OCI-LY3 (cell line): Measurements from ENCODE around the gene EFCAB11.

ENCODE experiments used
- H2AFZ ChIP-seq: fragments of 200-600, 300-600 bp; shearing (Covaris generic); 2 replicates; pipeline ENCODE4 v1.6.0; 2014; ENCODE audit warnings: antibody characterized with exemption, low read depth, low read length
- H3K27ac ChIP-seq: fragments of 200-600, 300-600 bp; sonication (generic); 2 replicates; pipeline ENCODE4 v1.5.1; 2014; ENCODE audit warnings: mild to moderate bottlenecking, low read length, moderate library complexity, mixed read lengths
- H3K27me3 ChIP-seq: fragments of 200-600, 300-600 bp; sonication (generic); 2 replicates; pipeline ENCODE4 v1.6.1; 2014; ENCODE audit warnings: low read depth, low read length, mixed read lengths
- H3K36me3 ChIP-seq: fragments of 200-600, 300-600 bp; sonication (generic); replicated peaks from 2 replicates; pipeline ENCODE3; 2014; ENCODE audit warnings: low read depth, low read length, mixed read lengths
- H3K4me1 ChIP-seq: fragments of 300-600, 200-600 bp; sonication (generic); 2 replicates; pipeline ENCODE4 v1.6.1; 2014; ENCODE audit warnings: low read length, mixed read lengths
- H3K4me2 ChIP-seq: fragments of 200-600, 300-600 bp; sonication (generic); 2 replicates; pipeline ENCODE4 v1.6.1; 2014; ENCODE audit warnings: low read length, mixed read lengths
- H3K4me3 ChIP-seq: fragments of 300-600, 200-600 bp; sonication (generic); 2 replicates; pipeline ENCODE4 v1.5.1; 2014; ENCODE audit warnings: antibody characterized with exemption, mild to moderate bottlenecking, low read length, moderate library complexity
- H3K79me2 ChIP-seq: fragments of 300-600, 200-600 bp; shearing (Covaris generic); 2 replicates; pipeline ENCODE4 v1.6.1; 2014; ENCODE audit warnings: mild to moderate bottlenecking, low read length, mixed read lengths
- H3K9ac ChIP-seq: fragments of 300-600, 200-600 bp; shearing (Covaris generic); 2 replicates; pipeline ENCODE4 v1.6.0; 2014; ENCODE audit warnings: mild to moderate bottlenecking, low read length, moderate library complexity
- H3K9me3 ChIP-seq: fragments of 200-600, 300-600 bp; shearing (Covaris generic); 2 replicates; pipeline ENCODE4 v1.6.1; 2014; ENCODE audit warnings: low read length, mixed read lengths; ENCODE audit not compliant: insufficient read depth
- H4K20me1 ChIP-seq: fragments of 200-600, 300-600 bp; sonication (generic); 2 replicates; pipeline ENCODE4 v1.6.1; 2016; ENCODE audit warnings: low read length, mixed read lengths; ENCODE audit not compliant: insufficient read depth
- EZH2phosphoT487 ChIP-seq: fragments of 200-600 bp; shearing (Covaris generic); IDR thresholded peaks from 2 replicates; pipeline ENCODE4 v1.6.1; 2018; ENCODE audit warnings: antibody characterized with exemption, mixed run types, low read depth
- TF ChIP-seq, protein P1 (sequence below): fragments of 200-600, 300-600 bp; sonication (generic); IDR thresholded peaks from 2 replicates; pipeline ENCODE4 v1.5.1; 2014; ENCODE audit warnings: antibody characterized with exemption, low read length, low read depth

The EFCAB11 gene

DNA sequence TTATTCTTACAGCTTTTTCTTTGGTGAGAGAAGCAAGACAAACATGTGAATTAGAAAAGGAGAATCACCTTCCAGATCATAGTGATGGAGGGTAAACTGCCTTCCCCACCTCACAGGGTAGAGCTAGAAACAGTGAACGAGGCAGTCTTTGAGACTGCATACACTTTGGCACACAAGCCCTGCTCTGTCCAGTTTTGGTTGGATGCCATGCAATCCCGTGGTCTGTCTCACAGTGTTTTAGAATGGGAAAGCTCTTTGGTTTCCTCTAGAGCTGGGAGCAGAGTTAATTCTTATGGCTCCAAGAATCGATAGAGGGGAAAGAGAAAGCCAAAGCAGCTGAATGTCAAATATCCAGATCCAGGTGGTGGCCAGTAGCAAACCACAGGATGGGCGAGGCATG is 23.1 kb upstream of the EFCAB11 start:
- H2AFZ ChIP-seq: no peak overlapping the region
- no peaks in the 10 kb centered on the region for H3K27me3 ChIP-seq
- no peak overlapping the region for H3K4me2 ChIP-seq
- no peaks in the 10 kb centered on the region for H3K9me3 ChIP-seq
- H4K20me1 ChIP-seq: no peaks in the 10 kb centered on the region
- H3K9ac ChIP-seq: no peak overlapping the region
- H3K36me3 ChIP-seq: peaks cover 62% of the 10 kb centered on the region
- no peak overlapping the region for H3K4me3 ChIP-seq
- H3K79me2 ChIP-seq: no peaks in the 10 kb centered on the region
- no peak overlapping the region for H3K27ac ChIP-seq
- no peak for TF ChIP-seq EZH2phosphoT487
- TF ChIP-seq, protein P1, sequence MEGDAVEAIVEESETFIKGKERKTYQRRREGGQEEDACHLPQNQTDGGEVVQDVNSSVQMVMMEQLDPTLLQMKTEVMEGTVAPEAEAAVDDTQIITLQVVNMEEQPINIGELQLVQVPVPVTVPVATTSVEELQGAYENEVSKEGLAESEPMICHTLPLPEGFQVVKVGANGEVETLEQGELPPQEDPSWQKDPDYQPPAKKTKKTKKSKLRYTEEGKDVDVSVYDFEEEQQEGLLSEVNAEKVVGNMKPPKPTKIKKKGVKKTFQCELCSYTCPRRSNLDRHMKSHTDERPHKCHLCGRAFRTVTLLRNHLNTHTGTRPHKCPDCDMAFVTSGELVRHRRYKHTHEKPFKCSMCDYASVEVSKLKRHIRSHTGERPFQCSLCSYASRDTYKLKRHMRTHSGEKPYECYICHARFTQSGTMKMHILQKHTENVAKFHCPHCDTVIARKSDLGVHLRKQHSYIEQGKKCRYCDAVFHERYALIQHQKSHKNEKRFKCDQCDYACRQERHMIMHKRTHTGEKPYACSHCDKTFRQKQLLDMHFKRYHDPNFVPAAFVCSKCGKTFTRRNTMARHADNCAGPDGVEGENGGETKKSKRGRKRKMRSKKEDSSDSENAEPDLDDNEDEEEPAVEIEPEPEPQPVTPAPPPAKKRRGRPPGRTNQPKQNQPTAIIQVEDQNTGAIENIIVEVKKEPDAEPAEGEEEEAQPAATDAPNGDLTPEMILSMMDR: no peak
- no peaks in the 10 kb centered on the region for H3K4me1 ChIP-seq

DNA sequence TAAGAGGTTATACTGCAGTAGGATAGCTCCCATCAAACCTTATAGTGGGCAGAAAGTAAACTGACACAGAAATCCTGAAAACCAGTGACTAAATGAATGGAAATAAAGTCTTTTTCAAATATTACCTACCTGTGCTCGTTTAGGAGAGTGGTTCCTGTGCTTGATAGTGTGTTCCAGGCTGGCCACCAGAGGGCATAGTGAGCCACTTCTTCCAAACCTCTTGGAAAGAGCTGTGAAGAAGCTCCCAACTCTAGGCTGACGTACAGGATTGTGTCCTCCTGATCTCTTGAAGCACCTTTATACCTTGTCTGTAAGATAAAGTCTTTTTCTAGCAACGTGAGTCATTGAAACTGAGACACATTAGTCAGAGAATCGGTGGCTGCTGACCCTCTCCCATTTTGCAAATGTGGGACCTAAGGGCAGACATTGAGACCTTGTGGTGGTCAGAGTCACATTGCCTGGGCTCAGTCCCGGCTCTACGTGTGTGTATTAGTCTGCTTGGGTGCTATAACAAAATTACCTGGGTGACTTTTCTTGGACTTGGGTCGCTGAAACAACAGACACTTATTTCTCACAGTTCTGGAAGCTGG is 18.8 kb upstream of the EFCAB11 start:
- Histone ChIP-seq H4K20me1 (no peaks in the 10 kb centered on the region), H3K9me3 (no peaks in the 10 kb centered on the region), H3K79me2 (no peaks in the 10 kb centered on the region), H3K4me3 (no peak overlapping the region), H2AFZ (no peak overlapping the region), H3K36me3 (peaks cover 60% of the 10 kb centered on the region), H3K4me1 (no peaks in the 10 kb centered on the region), H3K9ac (no peak overlapping the region), H3K27ac (no peak overlapping the region), H3K27me3 (no peaks in the 10 kb centered on the region), H3K4me2 (no peak overlapping the region)
- TF ChIP-seq EZH2phosphoT487: no peak
- TF ChIP-seq, protein P1: peak; percentile 79

DNA sequence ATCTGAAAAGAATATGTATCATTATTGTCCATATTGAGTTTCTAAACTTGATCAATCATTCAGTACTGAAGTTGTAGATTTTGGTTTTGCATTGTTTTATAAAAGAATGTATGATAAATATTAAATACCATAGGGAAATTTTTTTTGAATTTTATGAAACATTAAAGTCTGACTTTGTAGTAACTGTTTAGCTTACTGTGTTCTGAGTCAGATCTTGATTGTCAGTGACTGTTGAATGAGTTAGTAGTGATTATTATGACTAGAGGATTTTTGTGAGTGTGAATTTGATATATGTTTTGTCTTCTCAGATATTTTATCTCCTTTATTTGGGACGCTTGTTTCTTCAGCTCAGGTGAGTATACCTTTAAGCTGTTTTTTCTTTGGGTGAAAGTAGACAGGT is 11.3 kb upstream of the EFCAB11 start:
- H3K4me2 ChIP-seq: no peak overlapping the region
- peaks cover 76% of the 10 kb centered on the region for H3K36me3 ChIP-seq
- peaks cover 46% of the 10 kb centered on the region for H3K79me2 ChIP-seq
- H3K4me1 ChIP-seq: no peaks in the 10 kb centered on the region
- H3K4me3 ChIP-seq: no peak overlapping the region
- H3K27me3 ChIP-seq: no peaks in the 10 kb centered on the region
- H2AFZ ChIP-seq: no peak overlapping the region
- H3K27ac ChIP-seq: no peak overlapping the region
- H3K9me3 ChIP-seq: no peaks in the 10 kb centered on the region
- TF ChIP-seq EZH2phosphoT487: no peak
- TF ChIP-seq, protein P1: no peak
- no peak overlapping the region for H3K9ac ChIP-seq
- peaks cover 9% of the 10 kb centered on the region; the same call in 1 of the 2 replicates for H4K20me1 ChIP-seq

DNA sequence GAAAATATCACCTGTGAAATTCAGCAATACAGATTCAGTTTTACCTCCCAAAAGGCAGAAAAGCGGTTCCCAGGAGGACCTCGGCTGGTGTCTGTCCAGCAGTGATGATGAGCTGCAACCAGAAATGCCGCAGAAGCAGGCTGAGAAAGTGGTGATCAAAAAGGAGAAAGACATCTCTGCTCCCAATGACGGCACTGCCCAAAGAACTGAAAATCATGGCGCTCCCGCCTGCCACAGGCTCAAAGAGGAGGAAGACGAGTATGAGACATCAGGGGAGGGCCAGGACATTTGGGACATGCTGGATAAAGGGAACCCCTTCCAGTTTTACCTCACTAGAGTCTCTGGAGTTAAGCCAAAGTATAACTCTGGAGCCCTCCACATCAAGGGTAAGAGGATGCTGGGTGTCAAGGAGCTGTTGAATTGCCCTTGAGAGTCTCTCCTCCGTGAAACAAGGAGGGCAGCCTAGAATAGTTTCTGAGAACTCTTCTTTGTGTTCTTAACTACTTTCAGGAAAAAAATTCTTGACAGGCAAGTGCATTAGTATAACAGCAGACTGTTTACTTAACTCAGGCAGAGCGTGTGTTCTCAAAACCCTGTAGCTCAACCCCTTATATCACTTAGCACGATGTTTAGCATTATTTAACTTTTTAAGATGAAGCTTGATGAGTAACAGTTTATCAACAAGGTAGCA is 8.9 kb upstream of the EFCAB11 start:
- no peak overlapping the region for H2AFZ ChIP-seq
- H3K36me3 ChIP-seq: peaks cover 80% of the 10 kb centered on the region
- H3K27me3 ChIP-seq: no peaks in the 10 kb centered on the region
- no peak overlapping the region for H3K27ac ChIP-seq
- no peaks in the 10 kb centered on the region for H3K4me1 ChIP-seq
- TF ChIP-seq, protein P1: no peak
- TF ChIP-seq EZH2phosphoT487: no peak
- no peak overlapping the region for H3K4me3 ChIP-seq
- H3K4me2 ChIP-seq: no peak overlapping the region
- peaks cover 70% of the 10 kb centered on the region for H3K79me2 ChIP-seq
- H4K20me1 ChIP-seq: peaks cover 15% of the 10 kb centered on the region; the same call in 1 of the 2 replicates
- no peak overlapping the region for H3K9ac ChIP-seq
- no peaks in the 10 kb centered on the region for H3K9me3 ChIP-seq
